ENCODE results near the gene NFKB2.

Gene NFKB2

DNA sequence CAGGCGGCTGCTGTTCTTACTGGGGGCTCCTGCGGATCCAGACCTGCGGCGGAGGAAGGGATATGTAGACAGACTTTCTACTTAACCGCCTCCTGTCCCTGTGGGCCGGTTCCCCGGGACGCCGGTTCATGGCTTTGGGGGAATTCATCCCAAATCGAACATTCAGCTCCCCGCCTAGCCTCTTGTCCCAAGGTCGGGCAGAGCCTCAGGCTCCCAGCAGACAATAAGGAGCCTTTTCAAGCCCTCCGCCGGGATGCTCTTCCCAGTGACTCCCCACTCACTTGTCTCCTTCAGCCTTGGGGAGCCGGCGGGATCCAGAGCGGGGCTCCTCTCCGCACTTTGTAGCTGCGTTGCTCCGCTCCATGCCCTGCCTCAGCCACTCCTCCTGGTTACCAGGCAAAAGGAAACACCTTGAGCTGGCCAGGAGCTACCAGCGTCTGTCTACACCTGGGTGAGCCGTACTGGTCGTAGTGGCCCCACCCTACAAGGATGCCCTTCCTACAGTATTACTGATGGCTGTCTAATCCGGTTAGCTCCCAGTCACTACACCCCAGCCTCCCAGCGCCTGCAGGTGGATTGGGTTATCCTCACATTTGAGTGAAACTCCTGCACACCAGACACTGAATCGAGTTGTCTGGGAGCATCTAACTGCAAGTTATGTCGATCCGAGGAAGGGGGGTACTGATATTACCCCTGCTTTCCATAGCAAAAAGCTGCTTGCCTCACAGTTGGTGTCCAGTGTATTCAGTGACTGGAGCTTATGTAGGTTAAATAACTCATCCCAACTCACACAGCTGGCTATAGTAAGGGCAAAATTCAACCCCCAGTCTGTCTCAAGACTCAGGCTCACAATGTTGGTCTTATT is 55.8 kb downstream of the NFKB2 start, which contains the start of gene C10orf95:
TSS of gene C10orf95 (minus strand) at position 439 of the 865 bp plus-strand sequence. CDS start 450 bp downstream, outside the sequence.
- no peak for DNase-seq (ENCODE audit: low read depth)

Data from amniotic epithelial cell (primary cell).